Measurements from ENCODE around the gene ALX4. TPM values are rescaled to one million over a fixed set of nuclear protein-coding genes. Genes with fewer than 3 reads are reported as not detected.

The ALX4 gene
- total RNA-seq, 4 donors from 2014 or later = 0.31 TPM; not detected in 3

GRCh38 chr11:44260081-44260480 is 49.9 kb downstream of the ALX4 start:
- Histone ChIP-seq H3K27me3 (peaks cover 26% of the 10 kb centered on the region), H3K4me3 (no peak overlapping the region), H3K4me1 (no peaks in the 10 kb centered on the region), H3K27ac (no peak overlapping the region), H3K9me3 (no peaks in the 10 kb centered on the region), H3K36me3 (no peaks in the 10 kb centered on the region)
- ATAC-seq = no peak
- TF ChIP-seq EP300 (IDR thresholded peaks at IDR 0.05) = no peak
- TF ChIP-seq POLR2AphosphoS5 (IDR thresholded peaks at IDR 0.05) = no peak
- TF ChIP-seq CTCF (IDR thresholded peaks at IDR 0.05) = no peak
- TF ChIP-seq POLR2A (IDR thresholded peaks at IDR 0.05) = no peak
- WGBS, 2 donors (ENCODE audit: low coverage in 1 of 2) = 30 to 72% methylated on average over 2 of the region's 4 CpGs

GRCh38 chr11:44258839-44259420 is 51.0 kb downstream of the ALX4 start:
- peaks cover 15% of the 10 kb centered on the region for H3K27me3 ChIP-seq
- no peak for ATAC-seq
- no peaks in the 10 kb centered on the region for H3K9me3 ChIP-seq
- H3K27ac ChIP-seq = no peak overlapping the region
- no peak for TF ChIP-seq POLR2A (IDR thresholded peaks at IDR 0.05)
- no peak for TF ChIP-seq POLR2AphosphoS5 (IDR thresholded peaks at IDR 0.05)
- TF ChIP-seq CTCF (IDR thresholded peaks at IDR 0.05) = no peak
- TF ChIP-seq EP300 (IDR thresholded peaks at IDR 0.05) = no peak
- H3K4me1 ChIP-seq = no peaks in the 10 kb centered on the region
- WGBS, 2 donors (ENCODE audit: low coverage in 1 of 2) = 80 to 100% methylated on average over 1 to 2 of the region's 5 CpGs
- no peaks in the 10 kb centered on the region for H3K36me3 ChIP-seq
- H3K4me3 ChIP-seq = no peak overlapping the region

- 71 to 86% methylated on average over 1 to 5 of the region's 5 CpGs for WGBS, 2 donors (ENCODE audit: low coverage in 1 of 2)
- no peaks in the 10 kb centered on the region for H3K4me1 ChIP-seq
- H3K27me3 ChIP-seq = peaks cover 7% of the 10 kb centered on the region
- ATAC-seq = no peak
- no peak for TF ChIP-seq CTCF (IDR thresholded peaks at IDR 0.05)
- no peak for TF ChIP-seq POLR2A (IDR thresholded peaks at IDR 0.05)
- no peak for TF ChIP-seq EP300 (IDR thresholded peaks at IDR 0.05)
- TF ChIP-seq POLR2AphosphoS5 (IDR thresholded peaks at IDR 0.05) = no peak
- H3K4me3 ChIP-seq = no peak overlapping the region
- no peaks in the 10 kb centered on the region for H3K36me3 ChIP-seq
- peaks cover 0 to 6% (median 0%) of the 10 kb centered on the region in 3 donors for H3K9me3 ChIP-seq
- no peak overlapping the region for H3K27ac ChIP-seq
Observed at GRCh38 chr11:44258190-44258489, 51.8 kb downstream of the ALX4 start.

- TF ChIP-seq POLR2AphosphoS5 (IDR thresholded peaks at IDR 0.05) = no peak
- no peak for TF ChIP-seq EP300 (IDR thresholded peaks at IDR 0.05)
- TF ChIP-seq CTCF (IDR thresholded peaks at IDR 0.05) = no peak
- TF ChIP-seq POLR2A (IDR thresholded peaks at IDR 0.05) = no peak
- 80 to 90% methylated on average over 2 to 4 of the region's 8 CpGs for WGBS, 2 donors (ENCODE audit: low coverage in 1 of 2)
- Histone ChIP-seq H3K4me3 (no peak overlapping the region), H3K27me3 (peaks cover 5% of the 10 kb centered on the region), H3K9me3 (peaks cover 0 to 12% (median 0%) of the 10 kb centered on the region in 3 donors), H3K4me1 (no peaks in the 10 kb centered on the region), H3K27ac (no peak overlapping the region), H3K36me3 (no peaks in the 10 kb centered on the region)
- no peak for ATAC-seq
Observed at GRCh38 chr11:44257338-44258189, 52.4 kb downstream of the ALX4 start.

Measured in gastroesophageal sphincter (tissue), 4 donors.